Measurements from ENCODE around the gene RFX8. TPM values are rescaled to one million over a fixed set of nuclear protein-coding genes. Genes with fewer than 3 reads are reported as not detected.

Gene RFX8
- total and polyA plus RNA-seq, 2 of the 4 experiments (the other 2 are of a cell fraction): 2.9 to 5.3 TPM

GRCh38 chr2:101442042-101442666 is 32.8 kb downstream of the RFX8 start:
- ATAC-seq (ENCODE audit: low read depth) (peak; percentile 49), DNase-seq (peak; percentile 63)
- no peak for TF ChIP-seq ELK1 (IDR thresholded peaks at IDR 0.05; ENCODE audit: borderline replicate concordance, low read depth, low read length)
- TF ChIP-seq MXI1 (IDR thresholded peaks at IDR 0.05; ENCODE audit: borderline replicate concordance, low read depth, low read length): no peak
- 0 out of 2 replicates have a peak, but pooled peaks have one; percentile 29 for TF ChIP-seq BHLHE40 (IDR thresholded peaks at IDR 0.05; ENCODE audit: low read depth, low read length)
- TF ChIP-seq CHD1 (IDR thresholded peaks at IDR 0.05; ENCODE audit: low read depth, low read length): no peak
- TF ChIP-seq CEBPB (IDR thresholded peaks at IDR 0.05; ENCODE audit: low read depth, low read length): 0 out of 2 replicates have a peak, but pooled peaks have one; percentile 25
- TF ChIP-seq, protein P1, sequence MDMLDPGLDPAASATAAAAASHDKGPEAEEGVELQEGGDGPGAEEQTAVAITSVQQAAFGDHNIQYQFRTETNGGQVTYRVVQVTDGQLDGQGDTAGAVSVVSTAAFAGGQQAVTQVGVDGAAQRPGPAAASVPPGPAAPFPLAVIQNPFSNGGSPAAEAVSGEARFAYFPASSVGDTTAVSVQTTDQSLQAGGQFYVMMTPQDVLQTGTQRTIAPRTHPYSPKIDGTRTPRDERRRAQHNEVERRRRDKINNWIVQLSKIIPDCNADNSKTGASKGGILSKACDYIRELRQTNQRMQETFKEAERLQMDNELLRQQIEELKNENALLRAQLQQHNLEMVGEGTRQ (IDR thresholded peaks at IDR 0.05; ENCODE audit: low read depth, low read length): peak; percentile 84
- 0 out of 2 replicates have a peak, but pooled peaks have one; percentile 2 for TF ChIP-seq RAD21 (IDR thresholded peaks at IDR 0.05; ENCODE audit: low read length)
- H2AK9ac ChIP-seq (replicated peaks; ENCODE audit: low read depth, low read length, poor library complexity): no peak overlapping the region
- H3K4me2 ChIP-seq (ENCODE audit: low read depth, low read length): peak overlapping the region; percentile 24; the same call in 1 of the 2 replicates
- intact Hi-C loops (cut with micrococcal nuclease) (no loop called here), in situ Hi-C loops (cut with MboI; ENCODE audit: low sequenced_read_pairs) (no loop called here), dilution Hi-C loops (cut with HindIII; ENCODE audit: low sequenced_read_pairs, unreplicated experiment) (no loop called here)
- H4K5ac ChIP-seq (ENCODE audit: low read depth, low read length): peak overlapping the region; percentile 66; the same call in 1 of the 2 replicates
- H2AFZ ChIP-seq (replicated peaks; ENCODE audit: low read length, poor library complexity): no peak overlapping the region
- peak overlapping the region; percentile 6; the same call in 1 of the 3 replicates for H2BK15ac ChIP-seq (ENCODE audit: low read depth, low read length)
- H3K4me3 ChIP-seq (ENCODE audit: insufficient read depth, low read depth, low read length): no peak overlapping the region
- H3K14ac ChIP-seq (replicated peaks; ENCODE audit: low read depth, low read length): peak overlapping the region; percentile 10; the same call in 1 of the 2 replicates
- H3K9me3 ChIP-seq (ENCODE audit: control insufficient read depth, insufficient read depth, low read length): no peaks in the 10 kb centered on the region
- H4K20me1 ChIP-seq (ENCODE audit: insufficient read depth, low read length): no peaks in the 10 kb centered on the region
- H3K56ac ChIP-seq (ENCODE audit: extremely low read depth, insufficient read depth, low read length): no peak overlapping the region
- no peaks in the 10 kb centered on the region for H3K36me3 ChIP-seq (ENCODE audit: control insufficient read depth, insufficient read depth, low read length)
- H3K9ac ChIP-seq (ENCODE audit: low read depth, low read length): no peak overlapping the region
- H2BK20ac ChIP-seq (ENCODE audit: low read depth, low read length): peak overlapping the region; percentile 2; the same call in 1 of the 2 replicates
- H3K79me1 ChIP-seq (ENCODE audit: low read depth in 1 of 2, low read length in 2 of 2): peaks cover 26 to 56% of the 10 kb centered on the region in 2 experiments
- H3K4me1 ChIP-seq (ENCODE audit: control insufficient read depth, insufficient read depth, low read length): peaks cover 14% of the 10 kb centered on the region
- peak overlapping the region; percentile 67; the same call in 1 of the 2 replicates for H3K18ac ChIP-seq (ENCODE audit: low read depth, low read length)
- peaks cover 27% of the 10 kb centered on the region; the same call in 1 of the 2 replicates for H3K9me1 ChIP-seq (ENCODE audit: insufficient read depth, low read length)
- no peak overlapping the region for H4K91ac ChIP-seq (ENCODE audit: insufficient read depth, low read depth, low read length)
- H2AK5ac ChIP-seq (ENCODE audit: low read depth, low read length): no peak overlapping the region; the same call in 1 of the 2 replicates
- H3K27ac ChIP-seq (ENCODE audit: insufficient read depth, low read length): no peak overlapping the region
- H2BK120ac ChIP-seq (ENCODE audit: low read depth, low read length): peak overlapping the region; percentile 80; the same call in 1 of the 2 replicates
- peak overlapping the region; percentile 13; the same call in 1 of the 2 replicates for H3K23ac ChIP-seq (ENCODE audit: low read depth, low read length)
- ChIA-PET POLR2A (ENCODE audit: unreplicated experiment) (no interaction called here), CTCF (no interaction called here)
- peak overlapping the region; percentile 12 for H2BK5ac ChIP-seq (ENCODE audit: low read depth, low read length, poor library complexity, severe bottlenecking)
- no TSS peak for BruUV-seq (replicated peaks)
- H3K27me3 ChIP-seq (ENCODE audit: control insufficient read depth, insufficient read depth, low read length): no peaks in the 10 kb centered on the region
- H3K4ac ChIP-seq (ENCODE audit: low read depth, low read length): no peak overlapping the region
- peak overlapping the region in 1 of 2 experiments; percentile 37; a peak in 1 of 4 replicates for H4K8ac ChIP-seq (ENCODE audit: low read depth in 2 of 2, low read length in 2 of 2)
- WGBS, 2 experiments (ENCODE audit: extremely low coverage in 2 of 2, insufficient read length in 1 of 2): no CpG with 5 or more reads among the region's 1 CpG

Data from IMR-90 (cell line).